GM08714 (cell line): ENCODE measurements around the gene PCYT1B.

Experiments used
- H3K4me3 ChIP-seq: fragments of 200-500 bp; sonication (Bioruptor generic); 2 replicates; pipeline ENCODE4 v1.5.1; 2014; ENCODE audit warnings: mild to moderate bottlenecking, low read length, inconsistent platforms
- ZNF274 ChIP-seq: IDR thresholded peaks from 2 replicates; pipeline ENCODE4 v1.6.1; 2012; ENCODE audit warnings: mild to moderate bottlenecking, low read depth, low read length

Gene PCYT1B

GRCh38 chrX:24647257-24648058, at the start of gene PCYT1B:
PCYT1B (minus strand) TSS chrX:24647347; CDS start chrX:24647105, 242 bp downstream.
- TF ChIP-seq ZNF274, result no peak
- H3K4me3 ChIP-seq, result no peak within 1 kb of the TSS; the same call in 1 of the 2 replicates

GRCh38 chrX:24696294-24696693, 49.1 kb upstream of the PCYT1B start:
- H3K4me3 ChIP-seq, result no peak overlapping the region
- TF ChIP-seq ZNF274, result no peak

- peak overlapping the region; percentile 80; the same call in 1 of the 2 replicates for H3K4me3 ChIP-seq
- no peak for TF ChIP-seq ZNF274
Measured at GRCh38 chrX:24694825-24695224, 47.7 kb upstream of the PCYT1B start.

- no peak for TF ChIP-seq ZNF274
- H3K4me3 ChIP-seq, result peak within 1 kb of the TSS; percentile 80
Measured at GRCh38 chrX:24693453-24694202, 46.5 kb upstream of the PCYT1B start, which contains the start of gene POLA1. POLA1 (plus strand) TSS chrX:24693918; CDS start chrX:24693962, 44 bp downstream.

GRCh38 chrX:24692305-24692704, 45.2 kb upstream of the PCYT1B start:
- no peak for TF ChIP-seq ZNF274
- no peak overlapping the region for H3K4me3 ChIP-seq

- H3K4me3 ChIP-seq, result no peak overlapping the region
- no peak for TF ChIP-seq ZNF274
Measured at GRCh38 chrX:24684048-24684447, 36.9 kb upstream of the PCYT1B start.

GRCh38 chrX:24682739-24683432, 35.7 kb upstream of the PCYT1B start:
- no peak for TF ChIP-seq ZNF274
- no peak overlapping the region for H3K4me3 ChIP-seq

- H3K4me3 ChIP-seq, result no peak overlapping the region
- no peak for TF ChIP-seq ZNF274
Measured at GRCh38 chrX:24676403-24677024, 29.4 kb upstream of the PCYT1B start.

GRCh38 chrX:24673424-24673823, 26.3 kb upstream of the PCYT1B start:
- H3K4me3 ChIP-seq, result no peak overlapping the region
- no peak for TF ChIP-seq ZNF274

GRCh38 chrX:24672701-24673190, 25.6 kb upstream of the PCYT1B start:
- H3K4me3 ChIP-seq, result no peak overlapping the region
- no peak for TF ChIP-seq ZNF274

- TF ChIP-seq ZNF274, result no peak
- H3K4me3 ChIP-seq, result no peak overlapping the region
Measured at GRCh38 chrX:24668111-24668510, 21.0 kb upstream of the PCYT1B start.

- TF ChIP-seq ZNF274, result no peak
- H3K4me3 ChIP-seq, result no peak overlapping the region
Measured at GRCh38 chrX:24662352-24662751, 15.2 kb upstream of the PCYT1B start.

GRCh38 chrX:24661292-24661691, 14.1 kb upstream of the PCYT1B start:
- TF ChIP-seq ZNF274, result no peak
- no peak overlapping the region for H3K4me3 ChIP-seq

GRCh38 chrX:24659646-24660045, 12.5 kb upstream of the PCYT1B start:
- TF ChIP-seq ZNF274, result no peak
- no peak overlapping the region for H3K4me3 ChIP-seq
